ENCODE results near the gene CUX1. TPM values are rescaled to one million over a fixed set of nuclear protein-coding genes. Genes with fewer than 3 reads are reported as not detected.

Gene CUX1
- total RNA-seq, 4 donors from 2014 or later = 40.0 to 55.9 (median 47.3) TPM

GRCh38 chr7:102251531-102252365 lies 434.3 kb downstream of the CUX1 start:
- 68 to 70% methylated on average over 6 to 7 of the region's 7 CpGs for WGBS, 2 donors
- DNase-seq = no peak
- Histone ChIP-seq H3K27me3 (no peaks in the 10 kb centered on the region), H3K27ac (no peak overlapping the region), H3K4me3 (no peak overlapping the region), H3K4me1 (no peaks in the 10 kb centered on the region), H3K9me3 (no peaks in the 10 kb centered on the region), H3K36me3 (peaks cover 0 to 47% (median 0%) of the 10 kb centered on the region in 3 donors)
- intact Hi-C loops (cut with DNase I) = no loop called here
- no peak for TF ChIP-seq CTCF (IDR thresholded peaks at IDR 0.05)
- no peak for TF ChIP-seq POLR2A (IDR thresholded peaks at IDR 0.05)

GRCh38 chr7:102252366-102252982 lies 435.0 kb downstream of the CUX1 start:
- no peaks in the 10 kb centered on the region for H3K27me3 ChIP-seq
- no peak overlapping the region for H3K27ac ChIP-seq
- no peak for DNase-seq
- intact Hi-C loops (cut with DNase I) = no loop called here
- H3K36me3 ChIP-seq = peaks cover 0 to 39% (median 0%) of the 10 kb centered on the region in 3 donors
- TF ChIP-seq POLR2A (IDR thresholded peaks at IDR 0.05) (no peak), CTCF (IDR thresholded peaks at IDR 0.05) (no peak)
- no peak overlapping the region for H3K4me3 ChIP-seq
- 76 to 77% methylated on average over 5 to 10 of the region's 11 CpGs for WGBS, 2 donors
- H3K4me1 ChIP-seq = no peaks in the 10 kb centered on the region
- H3K9me3 ChIP-seq = no peaks in the 10 kb centered on the region

- Histone ChIP-seq H3K27me3 (no peaks in the 10 kb centered on the region), H3K36me3 (peaks cover 0 to 33% (median 0%) of the 10 kb centered on the region in 3 donors), H3K4me1 (no peaks in the 10 kb centered on the region), H3K27ac (no peak overlapping the region), H3K9me3 (no peaks in the 10 kb centered on the region), H3K4me3 (no peak overlapping the region)
- DNase-seq = no peak
- WGBS, 2 donors = 87 to 88% methylated on average over 16 to 17 of the region's 19 CpGs
- TF ChIP-seq POLR2A (IDR thresholded peaks at IDR 0.05) (no peak), CTCF (IDR thresholded peaks at IDR 0.05) (no peak)
- intact Hi-C loops (cut with DNase I) = no loop called here
Observed at GRCh38 chr7:102253066-102253972, 435.9 kb downstream of the CUX1 start.

GRCh38 chr7:102253973-102254370 lies 436.5 kb downstream of the CUX1 start:
- intact Hi-C loops (cut with DNase I) = no loop called here
- Histone ChIP-seq H3K9me3 (no peaks in the 10 kb centered on the region), H3K36me3 (peaks cover 0 to 26% (median 0%) of the 10 kb centered on the region in 3 donors), H3K4me1 (no peaks in the 10 kb centered on the region), H3K27ac (no peak overlapping the region), H3K27me3 (no peaks in the 10 kb centered on the region), H3K4me3 (no peak overlapping the region)
- TF ChIP-seq POLR2A (IDR thresholded peaks at IDR 0.05) (no peak), CTCF (IDR thresholded peaks at IDR 0.05) (no peak)
- no peak for DNase-seq
- WGBS, 2 donors = 92 to 93% methylated on average over 11 to 13 of the region's 13 CpGs

Measured in esophagus squamous epithelium (tissue), 5 donors.